Mesenchymal stem cell (in vitro differentiated cells and primary cell): ENCODE data around the gene SDCBP2.

Experiments used
- DNase-seq: peaks from one replicate; pipeline ENCODE4 v3.0.0-alpha.2; 2013
- H2AFZ ChIP-seq: one replicate; pipeline ENCODE4 v1.6.1; 2013; ENCODE audit warnings: low read depth, mild to moderate bottlenecking, control low read depth, inconsistent platforms, low read length, moderate library complexity
- H2AK5ac ChIP-seq: 2 replicates; pipeline ENCODE4 v1.6.1; 2013; ENCODE audit warnings: low read length, moderate library complexity, mild to moderate bottlenecking, inconsistent platforms; ENCODE audit not compliant: severe bottlenecking
- H2BK120ac ChIP-seq: one replicate; pipeline ENCODE4 v1.6.1; 2013; ENCODE audit warnings: low read depth, mild to moderate bottlenecking, inconsistent platforms, low read length, moderate library complexity
- H2BK12ac ChIP-seq, 2 experiments: one replicate each; pipeline ENCODE4 v1.6.1; 2013; ENCODE audit warnings: inconsistent platforms in 2 of 2, low read length in 2 of 2, mild to moderate bottlenecking in 2 of 2, moderate library complexity in 2 of 2, control low read depth in 1 of 2
- H2BK15ac ChIP-seq: one replicate; pipeline ENCODE4 v1.6.1; 2013; ENCODE audit warnings: mild to moderate bottlenecking, low read depth, inconsistent platforms; ENCODE audit not compliant: poor library complexity, severe bottlenecking
- H2BK5ac ChIP-seq: 2 replicates; pipeline ENCODE4 v1.6.1; 2013; ENCODE audit warnings: low read depth, mild to moderate bottlenecking, low read length, control low read depth, inconsistent platforms; ENCODE audit not compliant: poor library complexity, severe bottlenecking
- H3K14ac ChIP-seq, 2 experiments: one replicate each; pipeline ENCODE4 v1.6.1; 2013; ENCODE audit warnings: inconsistent platforms in 2 of 2, low read length in 2 of 2, control low read depth in 1 of 2, mild to moderate bottlenecking in 1 of 2, moderate library complexity in 1 of 2
- H3K18ac ChIP-seq, 2 experiments: one replicate each; pipeline ENCODE4 v1.6.1; 2013; ENCODE audit warnings: inconsistent platforms in 2 of 2, low read length in 2 of 2, control low read depth in 1 of 2, low read depth in 1 of 2, mild to moderate bottlenecking in 1 of 2
- H3K23ac ChIP-seq, 2 experiments: one replicate each; pipeline ENCODE4 v1.6.1; 2013; ENCODE audit warnings: inconsistent platforms in 2 of 2, low read length in 2 of 2, mild to moderate bottlenecking in 2 of 2, moderate library complexity in 2 of 2, control low read depth in 1 of 2
- H3K27ac ChIP-seq: 2 replicates; pipeline ENCODE4 v1.5.1; 2013; ENCODE audit warnings: mild to moderate bottlenecking, moderate library complexity, low read length, control low read depth, inconsistent platforms; ENCODE audit not compliant: poor library complexity, severe bottlenecking
- H3K27me3 ChIP-seq, 2 experiments: 2 replicates each; pipeline versions ENCODE4 v1.6.1 to v1.7.0; 2013; ENCODE audit warnings: low read length in 2 of 2, mild to moderate bottlenecking in 2 of 2, moderate library complexity in 2 of 2, control low read depth in 1 of 2, inconsistent platforms in 1 of 2; ENCODE audit not compliant: control insufficient read depth in 1 of 2, insufficient read depth in 1 of 2
- H3K36me3 ChIP-seq, 2 experiments: 2 replicates each; pipeline versions ENCODE4 v1.6.1 to v1.7.0; 2013; ENCODE audit warnings: low read length in 2 of 2, control low read depth in 1 of 2, inconsistent platforms in 1 of 2, low read depth in 1 of 2, mild to moderate bottlenecking in 1 of 2; ENCODE audit not compliant: insufficient read depth in 2 of 2, control insufficient read depth in 1 of 2
- H3K4ac ChIP-seq, 2 experiments: one replicate each; pipeline ENCODE4 v1.6.1; 2013; ENCODE audit warnings: inconsistent platforms in 2 of 2, low read length in 2 of 2, mild to moderate bottlenecking in 2 of 2, moderate library complexity in 2 of 2, control low read depth in 1 of 2, low read depth in 1 of 2
- H3K4me1 ChIP-seq: 2 replicates; pipeline ENCODE4 v1.6.1; 2013; ENCODE audit warnings: low read depth, low read length, control low read depth; ENCODE audit not compliant: control insufficient read depth, insufficient read depth
- H3K4me2 ChIP-seq: 2 replicates; pipeline ENCODE4 v1.6.1; 2013; ENCODE audit warnings: low read length, mild to moderate bottlenecking, inconsistent platforms; ENCODE audit not compliant: poor library complexity, severe bottlenecking
- H3K4me3 ChIP-seq, 2 experiments: 2 replicates each; pipeline versions ENCODE4 v1.5.1 to v1.7.0; 2013; ENCODE audit warnings: low read length in 2 of 2, mild to moderate bottlenecking in 2 of 2, control low read depth in 1 of 2, low read depth in 1 of 2; ENCODE audit not compliant: insufficient read depth in 1 of 2
- H3K79me1 ChIP-seq: replicated peaks from 2 replicates; pipeline ENCODE4 v1.6.1; 2013; ENCODE audit warnings: mild to moderate bottlenecking, control low read depth, low read length, inconsistent platforms; ENCODE audit not compliant: poor library complexity, severe bottlenecking
- H3K9ac ChIP-seq: 2 replicates; pipeline ENCODE4 v1.7.0; 2013; ENCODE audit warnings: mild to moderate bottlenecking, low read length, moderate library complexity
- H3K9me3 ChIP-seq: 2 replicates; pipeline ENCODE4 v1.7.0; 2013; ENCODE audit warnings: mild to moderate bottlenecking, low read length; ENCODE audit not compliant: control insufficient read depth
- H4K8ac ChIP-seq: one replicate; pipeline ENCODE4 v1.6.1; 2013; ENCODE audit warnings: inconsistent platforms, mild to moderate bottlenecking, low read length, moderate library complexity
- H4K91ac ChIP-seq: one replicate; pipeline ENCODE4 v1.6.1; 2013; ENCODE audit warnings: mild to moderate bottlenecking, low read length, inconsistent platforms
- WGBS: methylation state at CpG from one replicate; pipeline ENCODE4 v1.1.7; 2013; ENCODE audit warnings: mixed read lengths; 5-methylcytosine and 5-hydroxymethylcytosine counted together

The SDCBP2 gene

GRCh38 chr20:1327827-1328679 is 886 bp downstream of the SDCBP2 start:
- no peak overlapping the region for H2BK120ac ChIP-seq
- peak overlapping the region; percentile 57 for H4K91ac ChIP-seq
- peak overlapping the region; percentile 99 for H3K9ac ChIP-seq
- peaks cover 27% of the 10 kb centered on the region for H3K4me1 ChIP-seq
- DNase-seq = no peak
- no peak overlapping the region for H2AFZ ChIP-seq
- H3K18ac ChIP-seq = peak overlapping the region in 1 of 2 experiments; percentile 3
- H2AK5ac ChIP-seq = no peak overlapping the region
- peak overlapping the region in 1 of 2 experiments; percentile 21 for H3K4ac ChIP-seq
- peak overlapping the region; percentile 19 for H4K8ac ChIP-seq
- H3K27me3 ChIP-seq = no peaks in the 10 kb centered on the region
- H3K4me2 ChIP-seq = no peak overlapping the region
- H2BK5ac ChIP-seq = no peak overlapping the region
- WGBS = 98% methylated on average over 7 of the region's 7 CpGs
- H3K4me3 ChIP-seq = peak overlapping the region in 1 of 2 experiments; percentile 89
- peak overlapping the region in 1 of 2 experiments; percentile 4 for H2BK12ac ChIP-seq
- H3K14ac ChIP-seq = no peak overlapping the region
- H3K23ac ChIP-seq = no peak overlapping the region
- H3K36me3 ChIP-seq = peaks cover 10 to 30% of the 10 kb centered on the region in 2 experiments
- H3K79me1 ChIP-seq = peaks cover 38% of the 10 kb centered on the region
- H3K27ac ChIP-seq = no peak overlapping the region
- no peaks in the 10 kb centered on the region for H3K9me3 ChIP-seq
- peak overlapping the region; percentile 44 for H2BK15ac ChIP-seq

GRCh38 chr20:1327241-1327653 is 1.7 kb downstream of the SDCBP2 start:
- Histone ChIP-seq H3K4me1 (peaks cover 27% of the 10 kb centered on the region), H3K18ac (peak overlapping the region in 1 of 2 experiments; percentile 37), H3K23ac (peak overlapping the region in 1 of 2 experiments; percentile 36), H3K4ac (peak overlapping the region; percentile 3 to 9), H3K4me2 (no peak overlapping the region), H3K9me3 (no peaks in the 10 kb centered on the region), H2BK12ac (no peak overlapping the region), H3K4me3 (peak overlapping the region in 1 of 2 experiments; percentile 89), H3K27me3 (no peaks in the 10 kb centered on the region), H2AFZ (no peak overlapping the region), H4K91ac (no peak overlapping the region), H2BK120ac (no peak overlapping the region), H2AK5ac (peak overlapping the region; percentile 11), H3K36me3 (peaks cover 3 to 25% of the 10 kb centered on the region in 2 experiments), H3K9ac (peak overlapping the region; percentile 99), H2BK15ac (no peak overlapping the region), H4K8ac (no peak overlapping the region), H3K27ac (no peak overlapping the region), H3K14ac (peak overlapping the region in 1 of 2 experiments; percentile 14), H2BK5ac (no peak overlapping the region), H3K79me1 (peaks cover 33% of the 10 kb centered on the region)
- peak; percentile 81 for DNase-seq
- WGBS = 39% methylated on average over 8 of the region's 8 CpGs

GRCh38 chr20:1326031-1326930 is 2.7 kb downstream of the SDCBP2 start:
- Histone ChIP-seq H3K4me3 (peak overlapping the region; percentile 76 to 89), H3K9me3 (no peaks in the 10 kb centered on the region), H2BK5ac (no peak overlapping the region), H3K79me1 (peaks cover 28% of the 10 kb centered on the region), H4K8ac (peak overlapping the region; percentile 33), H2AK5ac (peak overlapping the region; percentile 24), H2BK120ac (peak overlapping the region; percentile 97), H3K18ac (peak overlapping the region; percentile 95), H3K4ac (peak overlapping the region; percentile 63 to 88), H2AFZ (no peak overlapping the region), H3K14ac (peak overlapping the region in 1 of 2 experiments; percentile 51), H3K4me1 (peaks cover 27% of the 10 kb centered on the region), H3K4me2 (peak overlapping the region; percentile 88), H3K36me3 (peaks cover 0 to 17% of the 10 kb centered on the region in 2 experiments), H3K23ac (no peak overlapping the region), H2BK12ac (peak overlapping the region; percentile 35 to 81), H4K91ac (peak overlapping the region; percentile 83), H3K27me3 (no peaks in the 10 kb centered on the region), H3K27ac (peak overlapping the region; percentile 89), H2BK15ac (peak overlapping the region; percentile 53), H3K9ac (peak overlapping the region; percentile 99)
- DNase-seq = peak; percentile 46
- 56% methylated on average over 10 of the region's 10 CpGs for WGBS
